Measurements from ENCODE around the gene ARPC4. TPM values are rescaled to one million over a fixed set of nuclear protein-coding genes. Genes with fewer than 3 reads are reported as not detected.

The ARPC4 gene
- polyA plus RNA-seq, 1 donor = 166 TPM

GRCh38 chr3:9815986-9816385 lies 23.1 kb downstream of the ARPC4 start:
- H3K4me1 ChIP-seq (ENCODE audit: control insufficient read depth, insufficient read depth, low read length) = no peaks in the 10 kb centered on the region
- H3K4me3 ChIP-seq (ENCODE audit: low read length) = no peak overlapping the region
- H3K36me3 ChIP-seq (ENCODE audit: control insufficient read depth, insufficient read depth, low read length) = peaks cover 13% of the 10 kb centered on the region
- H3K27me3 ChIP-seq (ENCODE audit: control insufficient read depth, insufficient read depth, low read length) = no peaks in the 10 kb centered on the region
- DNase-seq = no peak
- H3K27ac ChIP-seq (ENCODE audit: low read length) = no peak overlapping the region
- WGBS (ENCODE audit: insufficient coverage, low lambda C conversion rate) = no CpG with 5 or more reads among the region's 9 CpGs
- H3K9me3 ChIP-seq (ENCODE audit: control insufficient read depth, low read depth, low read length) = no peaks in the 10 kb centered on the region

DNA sequence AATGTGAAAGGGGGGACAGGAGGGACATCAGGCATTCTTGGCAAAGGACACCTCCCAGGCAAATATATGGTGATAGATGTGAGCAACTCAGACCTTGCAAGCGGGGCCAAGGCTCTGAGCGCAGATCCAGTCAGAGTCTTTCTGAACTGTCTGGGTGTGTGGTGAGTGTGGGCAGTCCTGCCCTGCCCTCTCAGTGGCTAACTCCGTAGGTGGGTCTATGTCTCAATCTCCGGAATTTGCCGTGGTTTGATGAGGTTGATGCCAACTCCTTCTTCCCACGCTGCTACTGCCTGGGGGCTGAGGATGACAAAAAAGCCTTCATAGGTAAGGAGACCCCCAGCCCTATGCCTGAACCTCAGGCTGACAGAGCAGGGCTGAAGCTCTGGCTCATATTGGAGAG lies 24.6 kb downstream of the ARPC4 start:
- no CpG with 5 or more reads among the region's 6 CpGs for WGBS (ENCODE audit: insufficient coverage, low lambda C conversion rate)
- no peak for DNase-seq
- Histone ChIP-seq H3K4me3 (ENCODE audit: low read length) (no peak overlapping the region), H3K9me3 (ENCODE audit: control insufficient read depth, low read depth, low read length) (no peaks in the 10 kb centered on the region), H3K4me1 (ENCODE audit: control insufficient read depth, insufficient read depth, low read length) (no peaks in the 10 kb centered on the region), H3K27me3 (ENCODE audit: control insufficient read depth, insufficient read depth, low read length) (no peaks in the 10 kb centered on the region), H3K36me3 (ENCODE audit: control insufficient read depth, insufficient read depth, low read length) (peaks cover 17% of the 10 kb centered on the region), H3K27ac (ENCODE audit: low read length) (no peak overlapping the region)

DNA sequence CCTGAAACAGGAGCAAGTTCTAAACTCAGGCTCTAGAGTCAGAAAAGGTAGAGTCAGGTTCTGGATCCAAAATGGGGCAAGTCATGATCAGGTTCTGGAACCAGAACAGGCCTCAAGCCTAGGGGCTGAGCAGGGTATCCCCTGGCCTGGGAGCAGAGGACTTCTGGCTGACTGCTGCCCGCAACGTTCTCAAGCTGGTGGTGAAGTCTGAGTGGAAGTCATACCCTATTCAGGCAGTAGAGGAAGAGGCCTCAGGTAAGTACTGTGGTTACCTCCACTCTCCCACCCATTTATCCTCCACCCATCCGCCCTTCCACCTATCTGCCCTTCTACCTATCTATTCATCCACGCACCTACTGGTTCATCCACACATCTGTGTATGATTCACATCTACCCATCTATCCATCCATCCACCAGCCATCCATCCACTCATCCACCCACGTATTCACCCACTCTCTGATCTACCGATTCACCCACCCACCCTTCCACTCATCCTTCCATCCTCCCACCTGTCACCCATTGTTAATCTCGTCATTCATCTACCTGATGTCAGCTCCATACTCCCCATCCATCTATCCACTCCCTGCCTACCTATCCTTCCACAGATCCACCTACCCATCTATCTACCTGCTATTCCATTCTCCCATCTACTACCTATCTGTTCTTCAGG lies 25.9 kb downstream of the ARPC4 start:
- 94% methylated on average over 3 of the region's 7 CpGs for WGBS (ENCODE audit: insufficient coverage, low lambda C conversion rate)
- Histone ChIP-seq H3K36me3 (ENCODE audit: control insufficient read depth, insufficient read depth, low read length) (peaks cover 13% of the 10 kb centered on the region), H3K4me1 (ENCODE audit: control insufficient read depth, insufficient read depth, low read length) (no peaks in the 10 kb centered on the region), H3K27ac (ENCODE audit: low read length) (no peak overlapping the region), H3K9me3 (ENCODE audit: control insufficient read depth, low read depth, low read length) (no peaks in the 10 kb centered on the region), H3K27me3 (ENCODE audit: control insufficient read depth, insufficient read depth, low read length) (no peaks in the 10 kb centered on the region), H3K4me3 (ENCODE audit: low read length) (no peak overlapping the region)
- DNase-seq = no peak

DNA sequence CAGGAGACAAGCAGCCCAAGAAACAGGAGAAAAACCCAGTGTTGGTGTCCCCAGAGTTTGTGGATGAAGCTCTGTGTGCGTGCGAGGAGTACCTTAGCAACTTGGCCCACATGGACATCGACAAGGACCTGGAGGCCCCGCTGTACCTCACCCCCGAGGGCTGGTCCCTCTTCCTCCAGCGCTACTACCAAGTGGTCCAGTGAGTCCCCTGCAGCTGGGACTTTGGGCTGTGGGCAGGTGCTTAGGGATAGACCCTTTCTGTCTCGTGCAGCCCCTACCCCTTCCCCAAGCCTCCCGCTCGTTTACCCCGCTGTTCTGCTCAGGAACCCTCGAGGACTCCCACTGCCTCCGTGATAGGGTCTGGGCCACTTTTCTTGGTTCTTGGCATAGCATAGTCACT lies 27.7 kb downstream of the ARPC4 start:
- H3K36me3 ChIP-seq (ENCODE audit: control insufficient read depth, insufficient read depth, low read length) = peaks cover 13% of the 10 kb centered on the region
- H3K9me3 ChIP-seq (ENCODE audit: control insufficient read depth, low read depth, low read length) = no peaks in the 10 kb centered on the region
- no peak overlapping the region for H3K27ac ChIP-seq (ENCODE audit: low read length)
- H3K4me3 ChIP-seq (ENCODE audit: low read length) = no peak overlapping the region
- H3K27me3 ChIP-seq (ENCODE audit: control insufficient read depth, insufficient read depth, low read length) = no peaks in the 10 kb centered on the region
- DNase-seq = no peak
- H3K4me1 ChIP-seq (ENCODE audit: control insufficient read depth, insufficient read depth, low read length) = no peaks in the 10 kb centered on the region
- WGBS (ENCODE audit: insufficient coverage, low lambda C conversion rate) = no CpG with 5 or more reads among the region's 12 CpGs

- Histone ChIP-seq H3K36me3 (ENCODE audit: control insufficient read depth, insufficient read depth, low read length) (peaks cover 10% of the 10 kb centered on the region), H3K4me3 (ENCODE audit: low read length) (no peak overlapping the region), H3K9me3 (ENCODE audit: control insufficient read depth, low read depth, low read length) (no peaks in the 10 kb centered on the region), H3K4me1 (ENCODE audit: control insufficient read depth, insufficient read depth, low read length) (no peaks in the 10 kb centered on the region), H3K27ac (ENCODE audit: low read length) (no peak overlapping the region), H3K27me3 (ENCODE audit: control insufficient read depth, insufficient read depth, low read length) (no peaks in the 10 kb centered on the region)
- WGBS (ENCODE audit: insufficient coverage, low lambda C conversion rate) = no CpG with 5 or more reads among the region's 2 CpGs
- no peak for DNase-seq
These were observed 28.1 kb downstream of the ARPC4 start for GRCh38 chr3:9820946-9821345.

- DNase-seq = peak in 1 of 2 donors; percentile 25
- no peaks in the 10 kb centered on the region for H3K9me3 ChIP-seq (ENCODE audit: control insufficient read depth, low read depth, low read length)
- no CpG with 5 or more reads among the region's 14 CpGs for WGBS (ENCODE audit: insufficient coverage, low lambda C conversion rate)
These were observed 32.7 kb downstream of the ARPC4 start for GRCh38 chr3:9825451-9826040.

GRCh38 chr3:9826815-9827573 lies 34.1 kb downstream of the ARPC4 start:
- Histone ChIP-seq H3K4me1 (ENCODE audit: control insufficient read depth, insufficient read depth, low read length) (no peaks in the 10 kb centered on the region), H3K27me3 (ENCODE audit: control insufficient read depth, insufficient read depth, low read length) (no peaks in the 10 kb centered on the region), H3K36me3 (ENCODE audit: control insufficient read depth, insufficient read depth, low read length) (peaks cover 24% of the 10 kb centered on the region), H3K27ac (ENCODE audit: low read length) (no peak overlapping the region), H3K4me3 (ENCODE audit: low read length) (no peak overlapping the region), H3K9me3 (ENCODE audit: control insufficient read depth, low read depth, low read length) (no peaks in the 10 kb centered on the region)
- WGBS (ENCODE audit: insufficient coverage, low lambda C conversion rate) = no CpG with 5 or more reads among the region's 20 CpGs
- DNase-seq = no peak

More at GRCh38 chr3:9825451-9826040, 32.7 kb downstream of the ARPC4 start:
- no peaks in the 10 kb centered on the region for H3K4me1 ChIP-seq (ENCODE audit: control insufficient read depth, insufficient read depth, low read length)
- H3K4me3 ChIP-seq (ENCODE audit: low read length) = no peak overlapping the region
- peaks cover 25% of the 10 kb centered on the region for H3K36me3 ChIP-seq (ENCODE audit: control insufficient read depth, insufficient read depth, low read length)
- no peaks in the 10 kb centered on the region for H3K27me3 ChIP-seq (ENCODE audit: control insufficient read depth, insufficient read depth, low read length)
- H3K27ac ChIP-seq (ENCODE audit: low read length) = no peak overlapping the region

DNA sequence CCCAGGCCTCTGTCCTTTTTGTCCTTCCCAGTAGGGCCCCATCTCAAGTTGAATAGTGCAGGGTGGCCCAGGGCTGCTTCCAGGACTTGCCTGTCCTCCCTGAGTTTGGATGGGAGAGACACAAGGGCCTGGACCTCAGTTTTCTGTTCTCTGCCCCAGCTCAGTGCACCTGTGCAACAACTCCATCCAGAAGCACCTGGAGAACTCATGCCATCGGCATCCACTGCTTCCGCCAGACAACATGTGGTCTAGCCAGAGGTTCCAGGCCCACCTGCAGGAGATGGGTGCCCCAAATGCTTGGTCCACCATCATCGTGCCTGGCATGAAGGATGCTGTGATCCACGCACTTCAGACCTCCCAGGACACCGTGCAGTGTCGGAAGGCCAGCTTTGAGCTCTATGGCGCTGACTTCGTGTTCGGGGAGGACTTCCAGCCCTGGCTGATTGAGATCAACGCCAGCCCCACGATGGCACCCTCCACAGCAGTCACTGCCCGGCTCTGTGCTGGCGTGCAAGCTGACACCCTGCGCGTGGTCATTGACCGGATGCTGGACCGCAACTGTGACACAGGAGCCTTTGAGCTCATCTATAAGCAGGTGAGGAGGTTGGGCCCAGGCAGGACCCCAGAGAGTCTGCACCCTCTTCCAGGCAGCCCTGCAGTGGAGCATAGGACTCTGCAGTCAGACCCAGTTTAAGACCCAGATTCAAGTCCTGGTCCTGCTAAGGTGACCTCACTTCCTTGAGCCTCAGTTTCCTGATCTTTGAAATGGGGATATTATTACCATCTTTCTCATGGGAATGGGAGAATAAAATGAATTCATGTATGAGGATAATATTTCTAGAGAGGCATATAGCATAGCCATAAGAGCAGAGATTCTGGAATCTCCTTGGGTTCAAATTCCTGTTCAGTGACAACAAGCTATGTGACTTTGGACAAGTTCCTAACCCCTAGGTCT lies 36.2 kb downstream of the ARPC4 start:
- Histone ChIP-seq H3K4me1 (ENCODE audit: control insufficient read depth, insufficient read depth, low read length) (no peaks in the 10 kb centered on the region), H3K4me3 (ENCODE audit: low read length) (no peak overlapping the region), H3K27me3 (ENCODE audit: control insufficient read depth, insufficient read depth, low read length) (no peaks in the 10 kb centered on the region), H3K36me3 (ENCODE audit: control insufficient read depth, insufficient read depth, low read length) (peaks cover 40% of the 10 kb centered on the region), H3K27ac (ENCODE audit: low read length) (no peak overlapping the region), H3K9me3 (ENCODE audit: control insufficient read depth, low read depth, low read length) (no peaks in the 10 kb centered on the region)
- WGBS (ENCODE audit: insufficient coverage, low lambda C conversion rate) = no CpG with 5 or more reads among the region's 17 CpGs
- DNase-seq = no peak

DNA sequence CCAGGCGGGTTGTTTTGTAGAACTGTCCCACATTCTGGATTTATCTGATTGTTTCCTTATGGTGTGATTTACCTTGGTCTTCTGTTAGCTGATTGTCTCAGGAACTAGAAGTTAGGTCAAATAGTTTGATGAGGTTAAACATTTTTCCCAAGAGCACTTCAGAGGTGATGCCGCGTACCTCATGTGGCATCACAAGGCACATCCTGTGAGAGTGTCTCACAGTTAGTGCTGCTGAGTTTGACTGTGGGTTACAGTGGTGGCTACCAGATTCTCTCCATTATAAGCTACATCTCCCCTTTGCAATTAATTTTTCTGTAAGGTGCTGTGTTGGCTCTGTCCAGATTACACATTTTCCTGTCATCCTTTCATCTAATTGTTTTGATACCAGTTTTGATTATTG lies 38.4 kb downstream of the ARPC4 start:
- no peaks in the 10 kb centered on the region for H3K4me1 ChIP-seq (ENCODE audit: control insufficient read depth, insufficient read depth, low read length)
- DNase-seq = no peak
- no peaks in the 10 kb centered on the region for H3K27me3 ChIP-seq (ENCODE audit: control insufficient read depth, insufficient read depth, low read length)
- H3K4me3 ChIP-seq (ENCODE audit: low read length) = no peak overlapping the region
- peaks cover 61% of the 10 kb centered on the region for H3K36me3 ChIP-seq (ENCODE audit: control insufficient read depth, insufficient read depth, low read length)
- no peak overlapping the region for H3K27ac ChIP-seq (ENCODE audit: low read length)
- no peaks in the 10 kb centered on the region for H3K9me3 ChIP-seq (ENCODE audit: control insufficient read depth, low read depth, low read length)
- WGBS (ENCODE audit: insufficient coverage, low lambda C conversion rate) = no CpG with 5 or more reads among the region's 3 CpGs

DNA sequence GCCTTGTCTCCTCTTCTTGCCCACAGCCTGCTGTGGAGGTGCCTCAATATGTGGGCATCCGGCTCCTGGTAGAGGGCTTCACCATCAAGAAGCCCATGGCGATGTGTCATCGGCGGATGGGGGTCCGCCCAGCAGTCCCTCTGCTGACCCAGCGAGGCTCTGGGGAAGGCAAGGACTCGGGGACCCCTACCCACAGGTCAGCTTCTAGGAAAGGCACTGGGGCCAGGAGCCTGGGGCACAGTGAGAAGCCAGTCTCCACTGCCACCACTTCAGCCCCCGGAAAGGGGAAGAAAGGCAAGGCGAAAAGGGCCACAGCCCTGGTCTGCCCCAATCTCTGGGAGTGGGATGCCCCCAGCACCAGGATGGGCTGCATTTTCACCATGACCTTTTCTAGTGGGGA lies 40.2 kb downstream of the ARPC4 start:
- DNase-seq = no peak
- H3K4me3 ChIP-seq (ENCODE audit: low read length) = no peak overlapping the region
- peaks cover 57% of the 10 kb centered on the region for H3K36me3 ChIP-seq (ENCODE audit: control insufficient read depth, insufficient read depth, low read length)
- WGBS (ENCODE audit: insufficient coverage, low lambda C conversion rate) = no CpG with 5 or more reads among the region's 9 CpGs
- no peaks in the 10 kb centered on the region for H3K9me3 ChIP-seq (ENCODE audit: control insufficient read depth, low read depth, low read length)
- no peak overlapping the region for H3K27ac ChIP-seq (ENCODE audit: low read length)
- H3K4me1 ChIP-seq (ENCODE audit: control insufficient read depth, insufficient read depth, low read length) = no peaks in the 10 kb centered on the region
- H3K27me3 ChIP-seq (ENCODE audit: control insufficient read depth, insufficient read depth, low read length) = no peaks in the 10 kb centered on the region
